Astrocyte of the spinal cord (primary cell): ENCODE measurements around the gene ALPG.
"Not testable (repeated sequence)": the region's sequence is repeated elsewhere in the genome, so short reads cannot be mapped to it uniquely, and the experiment has no call there.

Source experiments
- DNase-seq: peaks from one replicate; pipeline ENCODE4 v3.0.0; 2011; ENCODE audit warnings: low read depth, low spot score
- H3K4me3 ChIP-seq: 2 replicates; pipeline ENCODE4 v1.5.1; 2011; ENCODE audit warnings: low read depth, mild to moderate bottlenecking, low read length, moderate library complexity
- CTCF ChIP-seq: IDR thresholded peaks from 2 replicates; pipeline ENCODE4 v1.5.1; 2012; ENCODE audit warnings: low read depth, mild to moderate bottlenecking, low read length, inconsistent platforms
- in situ Hi-C: cut with HindIII; loops from 2 replicates; pipeline ENCODE4 v1.10.0; 2017; ENCODE audit warnings: low sequenced_read_pairs

ALPG gene

GRCh38 chr2:232390661-232391060 is 16.0 kb upstream of the ALPG start:
- no peak for TF ChIP-seq CTCF
- in situ Hi-C loops = no loop called here
- H3K4me3 ChIP-seq = no peak overlapping the region
- DNase-seq = no peak

- H3K4me3 ChIP-seq = no peak overlapping the region
- DNase-seq = no peak
- in situ Hi-C loops = no loop called here
- TF ChIP-seq CTCF = no peak
Observed at GRCh38 chr2:232393556-232393955, 13.1 kb upstream of the ALPG start.

GRCh38 chr2:232394431-232394830 is 12.2 kb upstream of the ALPG start:
- H3K4me3 ChIP-seq, in situ Hi-C loops, DNase-seq: not testable (repeated sequence)

- no peak for DNase-seq
- in situ Hi-C loops = no loop called here
- no peak for TF ChIP-seq CTCF
- no peak overlapping the region for H3K4me3 ChIP-seq
Observed at GRCh38 chr2:232395586-232395985, 11.1 kb upstream of the ALPG start.

GRCh38 chr2:232396683-232397082 is 10.0 kb upstream of the ALPG start:
- in situ Hi-C loops = no loop called here
- no peak for DNase-seq
- H3K4me3 ChIP-seq = no peak overlapping the region
- no peak for TF ChIP-seq CTCF

GRCh38 chr2:232398293-232399034 is 8.2 kb upstream of the ALPG start:
- DNase-seq = no peak
- no peak for TF ChIP-seq CTCF
- no peak overlapping the region for H3K4me3 ChIP-seq
- in situ Hi-C loops = no loop called here

GRCh38 chr2:232400256-232401015 is 6.2 kb upstream of the ALPG start:
- no peak overlapping the region for H3K4me3 ChIP-seq
- DNase-seq = no peak
- no peak for TF ChIP-seq CTCF
- in situ Hi-C loops = no loop called here
